ENCODE results near the gene PIH1D1. TPM values are rescaled to one million over a fixed set of nuclear protein-coding genes. Genes with fewer than 3 reads are reported as not detected.

The PIH1D1 gene
- polyA plus RNA-seq, 2 donors: 63.5 to 65.3 TPM

- H3K4me1 ChIP-seq (ENCODE audit: control insufficient read depth in 2 of 2, insufficient read depth in 2 of 2, low read length in 1 of 2): peaks cover 0 to 2% of the 10 kb centered on the region in 2 donors
- peaks cover 0 to 17% of the 10 kb centered on the region in 2 donors for H3K36me3 ChIP-seq (ENCODE audit: control insufficient read depth in 2 of 2, insufficient read depth in 2 of 2, low read length in 1 of 2)
- no peak overlapping the region for H3K27ac ChIP-seq (ENCODE audit: low read depth in 2 of 2, low read length in 1 of 2)
- no peak overlapping the region for H3K4me3 ChIP-seq (ENCODE audit: low read depth in 1 of 2, low read length in 2 of 2)
- H3K9me3 ChIP-seq (ENCODE audit: control insufficient read depth in 2 of 2, insufficient read depth in 1 of 2, low read depth in 1 of 2, low read length in 1 of 2): no peaks in the 10 kb centered on the region
- H3K27me3 ChIP-seq (ENCODE audit: control insufficient read depth in 1 of 2, insufficient read depth in 2 of 2, low read length in 2 of 2): no peaks in the 10 kb centered on the region
- 89 to 93% methylated on average over 12 of the region's 12 CpGs for WGBS, 2 donors
Observed at GRCh38 chr19:49459388-49459787, 7.8 kb upstream of the PIH1D1 start.

DNA sequence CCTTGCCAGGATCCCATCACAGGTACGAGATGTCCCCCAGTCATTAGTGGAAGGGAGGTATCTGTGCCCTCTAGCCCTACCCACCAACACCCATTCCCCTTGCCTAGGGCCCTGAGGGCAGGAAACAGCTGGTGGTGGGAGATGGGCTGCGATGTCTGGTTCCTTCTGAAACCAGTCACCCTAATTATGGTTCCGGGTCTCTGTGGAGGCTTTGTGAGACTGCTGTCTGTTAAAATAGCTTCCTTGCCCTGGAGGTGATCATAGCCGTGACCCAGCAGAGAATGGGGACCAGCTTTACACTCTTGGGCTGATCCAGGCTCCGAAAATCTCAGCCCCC is 6.9 kb upstream of the PIH1D1 start:
- Histone ChIP-seq H3K4me3 (ENCODE audit: low read depth in 1 of 2, low read length in 2 of 2) (no peak overlapping the region), H3K36me3 (ENCODE audit: control insufficient read depth in 2 of 2, insufficient read depth in 2 of 2, low read length in 1 of 2) (peaks cover 0 to 14% of the 10 kb centered on the region in 2 donors), H3K27ac (ENCODE audit: low read depth in 2 of 2, low read length in 1 of 2) (peak overlapping the region; percentile 0 to 43), H3K27me3 (ENCODE audit: control insufficient read depth in 1 of 2, insufficient read depth in 2 of 2, low read length in 2 of 2) (no peaks in the 10 kb centered on the region), H3K4me1 (ENCODE audit: control insufficient read depth in 2 of 2, insufficient read depth in 2 of 2, low read length in 1 of 2) (peaks cover 0 to 2% of the 10 kb centered on the region in 2 donors), H3K9me3 (ENCODE audit: control insufficient read depth in 2 of 2, insufficient read depth in 1 of 2, low read depth in 1 of 2, low read length in 1 of 2) (no peaks in the 10 kb centered on the region)
- WGBS, 2 donors: 87 to 89% methylated on average over 5 of the region's 5 CpGs

DNA sequence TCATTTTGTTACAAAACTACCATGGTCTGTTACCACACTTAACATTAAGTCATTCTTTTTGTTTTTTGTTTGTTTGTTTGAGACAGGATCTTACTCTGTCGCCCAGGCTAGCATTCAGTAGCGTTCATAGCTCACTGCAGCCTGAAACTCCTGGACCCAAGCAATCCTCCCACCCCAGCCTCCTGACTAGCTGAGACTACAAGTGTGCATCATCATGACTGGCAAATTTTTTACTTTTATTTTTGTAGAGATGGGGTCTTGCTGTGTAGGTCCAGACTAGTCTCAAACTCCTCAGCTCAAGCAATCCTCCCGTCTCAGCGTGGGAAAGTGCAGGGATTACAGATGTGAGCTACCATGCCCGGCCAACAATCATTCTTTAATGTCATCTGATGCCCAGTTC is 4.7 kb upstream of the PIH1D1 start:
- Histone ChIP-seq H3K9me3 (ENCODE audit: control insufficient read depth in 2 of 2, insufficient read depth in 1 of 2, low read depth in 1 of 2, low read length in 1 of 2) (no peaks in the 10 kb centered on the region), H3K27me3 (ENCODE audit: control insufficient read depth in 1 of 2, insufficient read depth in 2 of 2, low read length in 2 of 2) (no peaks in the 10 kb centered on the region), H3K4me1 (ENCODE audit: control insufficient read depth in 2 of 2, insufficient read depth in 2 of 2, low read length in 1 of 2) (peaks cover 0 to 2% of the 10 kb centered on the region in 2 donors), H3K36me3 (ENCODE audit: control insufficient read depth in 2 of 2, insufficient read depth in 2 of 2, low read length in 1 of 2) (peaks cover 0 to 6% of the 10 kb centered on the region in 2 donors), H3K4me3 (ENCODE audit: low read depth in 1 of 2, low read length in 2 of 2) (no peak overlapping the region), H3K27ac (ENCODE audit: low read depth in 2 of 2, low read length in 1 of 2) (no peak overlapping the region)
- 79 to 82% methylated on average over 5 of the region's 5 CpGs for WGBS, 2 donors

DNA sequence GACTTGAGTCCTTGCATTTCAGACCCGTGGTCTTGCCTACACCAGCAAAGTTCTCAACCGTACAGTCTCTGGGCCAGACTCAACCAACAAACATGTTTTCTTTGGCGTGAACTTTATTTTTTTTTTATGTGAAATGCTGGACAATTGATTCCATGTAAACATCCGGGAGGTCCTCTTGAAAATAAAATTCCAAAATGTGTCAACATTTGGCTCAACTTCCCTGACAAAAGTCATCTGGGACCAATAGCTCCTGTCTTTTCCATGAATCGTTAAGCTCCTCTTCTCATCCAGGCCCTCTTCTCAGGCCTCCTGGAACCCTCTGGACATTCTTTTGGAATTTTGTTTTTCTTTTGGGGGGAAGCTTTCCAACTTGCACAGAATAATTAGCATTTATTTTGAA is 4.2 kb upstream of the PIH1D1 start:
- Histone ChIP-seq H3K4me3 (ENCODE audit: low read depth in 1 of 2, low read length in 2 of 2) (no peak overlapping the region), H3K36me3 (ENCODE audit: control insufficient read depth in 2 of 2, insufficient read depth in 2 of 2, low read length in 1 of 2) (peaks cover 0 to 6% of the 10 kb centered on the region in 2 donors), H3K27me3 (ENCODE audit: control insufficient read depth in 1 of 2, insufficient read depth in 2 of 2, low read length in 2 of 2) (no peaks in the 10 kb centered on the region), H3K4me1 (ENCODE audit: control insufficient read depth in 2 of 2, insufficient read depth in 2 of 2, low read length in 1 of 2) (peaks cover 0 to 2% of the 10 kb centered on the region in 2 donors), H3K9me3 (ENCODE audit: control insufficient read depth in 2 of 2, insufficient read depth in 1 of 2, low read depth in 1 of 2, low read length in 1 of 2) (no peaks in the 10 kb centered on the region), H3K27ac (ENCODE audit: low read depth in 2 of 2, low read length in 1 of 2) (no peak overlapping the region)
- WGBS, 2 donors: 68 to 72% methylated on average over 5 of the region's 5 CpGs

- Histone ChIP-seq H3K4me1 (ENCODE audit: control insufficient read depth in 2 of 2, insufficient read depth in 2 of 2, low read length in 1 of 2) (peaks cover 0 to under 1% of the 10 kb centered on the region in 2 donors), H3K27ac (ENCODE audit: low read depth in 2 of 2, low read length in 1 of 2) (peak overlapping the region; percentile 91 to 100), H3K36me3 (ENCODE audit: control insufficient read depth in 2 of 2, insufficient read depth in 2 of 2, low read length in 1 of 2) (peaks cover 0 to 5% of the 10 kb centered on the region in 2 donors), H3K9me3 (ENCODE audit: control insufficient read depth in 2 of 2, insufficient read depth in 1 of 2, low read depth in 1 of 2, low read length in 1 of 2) (no peaks in the 10 kb centered on the region), H3K27me3 (ENCODE audit: control insufficient read depth in 1 of 2, insufficient read depth in 2 of 2, low read length in 2 of 2) (no peaks in the 10 kb centered on the region), H3K4me3 (ENCODE audit: low read depth in 1 of 2, low read length in 2 of 2) (peak overlapping the region; percentile 64 to 75)
- WGBS, 2 donors: 35 to 37% methylated on average over 10 of the region's 10 CpGs
Observed at GRCh38 chr19:49453757-49454240, 2.2 kb upstream of the PIH1D1 start.

DNA sequence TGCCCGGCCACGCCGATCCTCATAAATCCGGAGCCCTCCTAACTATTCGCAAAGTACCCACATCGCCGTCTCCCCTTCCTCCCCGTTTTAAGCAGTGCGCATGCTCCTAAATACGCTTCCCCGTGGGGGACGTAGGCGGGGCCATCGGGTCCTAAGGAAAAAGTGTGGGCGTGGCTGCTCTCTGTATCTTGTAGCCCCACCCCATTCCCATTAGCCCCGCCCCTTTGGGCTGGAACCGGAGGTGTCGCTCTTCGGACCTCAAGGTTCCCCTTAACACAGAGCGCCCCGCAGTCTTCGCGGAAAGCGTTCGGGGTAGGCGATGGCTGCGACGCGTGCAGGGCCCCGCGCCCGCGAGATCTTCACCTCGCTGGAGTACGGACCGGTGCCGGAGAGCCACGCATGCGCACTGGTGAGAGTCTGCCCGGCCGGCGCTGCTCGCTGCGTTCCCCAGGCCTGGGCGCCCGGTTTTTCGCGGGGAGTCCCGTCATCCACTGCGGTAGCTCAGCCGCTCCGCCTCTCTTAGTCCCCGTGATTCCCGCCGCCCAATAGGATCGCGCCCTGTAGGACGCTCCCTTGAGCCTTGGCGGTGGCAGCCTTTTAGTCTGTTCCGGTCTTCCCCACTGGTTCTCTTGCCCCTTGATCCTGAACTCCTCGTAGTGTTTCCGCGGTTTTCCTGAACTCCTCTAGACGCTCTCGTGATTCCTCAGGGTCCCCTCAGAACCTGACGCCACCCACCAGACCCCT is 1.6 kb upstream of the PIH1D1 start, which contains the start of gene ALDH16A1:
Gene ALDH16A1, plus strand, starts transcription at position 213 of the 744 bp plus-strand sequence. Its CDS starts 107 bp downstream, at position 320.
- no peaks in the 10 kb centered on the region for H3K9me3 ChIP-seq (ENCODE audit: control insufficient read depth in 2 of 2, insufficient read depth in 1 of 2, low read depth in 1 of 2, low read length in 1 of 2)
- no peaks in the 10 kb centered on the region for H3K27me3 ChIP-seq (ENCODE audit: control insufficient read depth in 1 of 2, insufficient read depth in 2 of 2, low read length in 2 of 2)
- H3K36me3 ChIP-seq (ENCODE audit: control insufficient read depth in 2 of 2, insufficient read depth in 2 of 2, low read length in 1 of 2): peaks cover 5% of the 10 kb centered on the region in 2 donors
- WGBS, 2 donors: 0% methylated on average over 62 to 66 of the region's 66 CpGs
- no peaks in the 10 kb centered on the region for H3K4me1 ChIP-seq (ENCODE audit: control insufficient read depth in 2 of 2, insufficient read depth in 2 of 2, low read length in 1 of 2)
- H3K4me3 ChIP-seq (ENCODE audit: low read depth in 1 of 2, low read length in 2 of 2): peak within 1 kb of the TSS; percentile 75 to 84
- H3K27ac ChIP-seq (ENCODE audit: low read depth in 2 of 2, low read length in 1 of 2): peak within 1 kb of the TSS; percentile 97 to 100

GRCh38 chr19:49450405-49450804 is 1.2 kb downstream of the PIH1D1 start:
- Histone ChIP-seq H3K4me3 (ENCODE audit: low read depth in 1 of 2, low read length in 2 of 2) (peak overlapping the region in 1 of 2 donors; percentile 84), H3K27ac (ENCODE audit: low read depth in 2 of 2, low read length in 1 of 2) (no peak overlapping the region), H3K27me3 (ENCODE audit: control insufficient read depth in 1 of 2, insufficient read depth in 2 of 2, low read length in 2 of 2) (no peaks in the 10 kb centered on the region), H3K36me3 (ENCODE audit: control insufficient read depth in 2 of 2, insufficient read depth in 2 of 2, low read length in 1 of 2) (peaks cover 5 to 16% of the 10 kb centered on the region in 2 donors), H3K9me3 (ENCODE audit: control insufficient read depth in 2 of 2, insufficient read depth in 1 of 2, low read depth in 1 of 2, low read length in 1 of 2) (no peaks in the 10 kb centered on the region), H3K4me1 (ENCODE audit: control insufficient read depth in 2 of 2, insufficient read depth in 2 of 2, low read length in 1 of 2) (no peaks in the 10 kb centered on the region)
- 79 to 82% methylated on average over 7 of the region's 7 CpGs for WGBS, 2 donors

DNA sequence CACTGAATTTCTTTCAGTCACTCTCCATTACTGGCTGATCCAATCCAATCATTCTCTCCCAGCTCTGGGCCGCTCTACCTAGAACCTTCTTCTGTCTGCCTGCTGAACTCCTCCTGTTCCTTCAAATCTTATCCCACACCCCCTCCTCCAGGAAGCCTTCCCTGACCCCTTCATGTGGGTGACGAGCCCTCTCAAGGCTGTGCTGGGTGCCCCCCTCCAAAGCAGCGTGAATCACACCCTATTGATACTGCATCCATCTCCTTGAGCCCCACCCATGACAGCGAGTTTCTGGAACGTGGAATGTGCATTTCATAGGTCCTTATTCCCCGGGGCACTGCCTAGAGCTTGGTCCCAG is 3.2 kb downstream of the PIH1D1 start:
- WGBS, 2 donors: 87 to 93% methylated on average over 6 of the region's 6 CpGs
- peak overlapping the region in 1 of 2 donors; percentile 35 for H3K27ac ChIP-seq (ENCODE audit: low read depth in 2 of 2, low read length in 1 of 2)

DNA sequence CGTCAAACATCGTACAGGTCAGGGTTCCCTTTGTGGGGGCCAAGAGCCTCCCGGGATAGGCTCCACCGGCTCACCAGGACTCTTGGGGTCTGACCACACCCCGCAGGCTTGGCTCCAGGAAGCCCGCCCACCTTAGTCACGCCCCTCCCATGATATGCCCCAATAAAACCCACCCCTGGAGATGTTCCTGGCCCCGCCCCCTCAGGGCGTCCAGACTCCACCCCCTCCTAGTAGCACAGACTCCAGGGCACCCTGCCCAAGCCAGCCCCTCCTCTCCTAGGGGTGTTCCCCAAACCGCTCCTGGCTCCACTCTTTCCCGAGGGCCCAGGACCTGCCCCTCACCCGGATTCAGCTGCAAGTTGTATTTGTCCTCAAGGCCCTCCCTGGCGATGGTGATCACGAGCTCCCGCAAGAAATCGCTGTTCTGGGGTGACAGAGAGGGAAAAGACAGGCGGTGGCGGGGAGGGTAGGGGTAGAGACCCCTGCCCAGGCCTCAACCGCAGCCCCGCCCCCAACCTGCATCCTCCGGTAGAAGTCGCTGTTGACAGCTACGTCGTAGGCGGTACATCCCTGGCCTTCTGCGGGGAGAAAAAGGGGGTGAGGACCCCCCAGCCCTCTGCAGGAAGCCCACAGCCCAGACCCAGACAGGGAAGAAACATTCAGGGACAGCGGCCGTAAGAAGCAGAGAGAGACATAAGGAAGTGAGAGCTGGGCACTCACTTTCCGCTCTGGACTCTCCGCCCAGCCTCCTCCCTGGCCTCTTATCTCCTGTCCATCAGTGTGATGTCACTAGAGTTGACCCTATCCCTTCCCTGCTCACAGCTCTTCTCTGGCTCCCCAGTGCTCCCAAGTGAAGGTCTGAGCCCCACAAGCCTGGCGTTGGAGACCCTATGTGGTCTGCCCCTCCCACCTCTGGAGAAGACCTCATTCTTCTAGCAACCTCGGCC is 3.9 kb downstream of the PIH1D1 start:
- H3K36me3 ChIP-seq (ENCODE audit: control insufficient read depth in 2 of 2, insufficient read depth in 2 of 2, low read length in 1 of 2): peaks cover 5 to 16% of the 10 kb centered on the region in 2 donors
- H3K27me3 ChIP-seq (ENCODE audit: control insufficient read depth in 1 of 2, insufficient read depth in 2 of 2, low read length in 2 of 2): no peaks in the 10 kb centered on the region
- no peak overlapping the region for H3K4me3 ChIP-seq (ENCODE audit: low read depth in 1 of 2, low read length in 2 of 2)
- no peaks in the 10 kb centered on the region for H3K4me1 ChIP-seq (ENCODE audit: control insufficient read depth in 2 of 2, insufficient read depth in 2 of 2, low read length in 1 of 2)
- no peaks in the 10 kb centered on the region for H3K9me3 ChIP-seq (ENCODE audit: control insufficient read depth in 2 of 2, insufficient read depth in 1 of 2, low read depth in 1 of 2, low read length in 1 of 2)
- 73 to 82% methylated on average over 31 to 32 of the region's 32 CpGs for WGBS, 2 donors
- no peak overlapping the region for H3K27ac ChIP-seq (ENCODE audit: low read depth in 2 of 2, low read length in 1 of 2)

More for the DNA sequence above, 3.2 kb downstream of the PIH1D1 start:
- no peaks in the 10 kb centered on the region for H3K27me3 ChIP-seq (ENCODE audit: control insufficient read depth in 1 of 2, insufficient read depth in 2 of 2, low read length in 2 of 2)
- no peak overlapping the region for H3K4me3 ChIP-seq (ENCODE audit: low read depth in 1 of 2, low read length in 2 of 2)
- H3K4me1 ChIP-seq (ENCODE audit: control insufficient read depth in 2 of 2, insufficient read depth in 2 of 2, low read length in 1 of 2): no peaks in the 10 kb centered on the region
- no peaks in the 10 kb centered on the region for H3K9me3 ChIP-seq (ENCODE audit: control insufficient read depth in 2 of 2, insufficient read depth in 1 of 2, low read depth in 1 of 2, low read length in 1 of 2)
- H3K36me3 ChIP-seq (ENCODE audit: control insufficient read depth in 2 of 2, insufficient read depth in 2 of 2, low read length in 1 of 2): peaks cover 5 to 16% of the 10 kb centered on the region in 2 donors
